HG03457 (cell line): ENCODE measurements around the gene ACADL.

Experiments used
- ATAC-seq: cut with Tn5 transposase; IDR thresholded peaks from one replicate; pipeline ENCODE4 v1.9.1; 2021; ENCODE audit warnings: moderate number of reproducible peaks; ENCODE audit not compliant: unreplicated experiment

Gene ACADL

GRCh38 chr2:210224941-210225672 is at the start of gene ACADL:
TSS of gene ACADL (minus strand) at chr2:210225447. CDS start at chr2:210225263, 184 bp downstream.
- ATAC-seq: no peak

- ATAC-seq: no peak
These were observed 46.1 kb upstream of the ACADL start for GRCh38 chr2:210271300-210271699.

GRCh38 chr2:210269148-210269547 is 43.9 kb upstream of the ACADL start:
- no peak for ATAC-seq

GRCh38 chr2:210268281-210268680 is 43.0 kb upstream of the ACADL start:
- no peak for ATAC-seq

GRCh38 chr2:210267698-210268097 is 42.5 kb upstream of the ACADL start:
- peak; percentile 75 for ATAC-seq

GRCh38 chr2:210264282-210264681 is 39.0 kb upstream of the ACADL start:
- ATAC-seq: no peak

GRCh38 chr2:210263841-210264240 is 38.6 kb upstream of the ACADL start:
- no peak for ATAC-seq

- ATAC-seq: no peak
These were observed 36.8 kb upstream of the ACADL start for GRCh38 chr2:210262036-210262435.

GRCh38 chr2:210259687-210260086 is 34.4 kb upstream of the ACADL start:
- no peak for ATAC-seq

- no peak for ATAC-seq
These were observed 27.7 kb upstream of the ACADL start for GRCh38 chr2:210252699-210253606.

GRCh38 chr2:210250622-210251021 is 25.4 kb upstream of the ACADL start:
- no peak for ATAC-seq

- no peak for ATAC-seq
These were observed 8.2 kb upstream of the ACADL start for GRCh38 chr2:210233487-210233886.

- ATAC-seq: no peak
These were observed 5.7 kb upstream of the ACADL start for GRCh38 chr2:210230984-210231383.

- ATAC-seq: no peak
These were observed 5.3 kb upstream of the ACADL start for GRCh38 chr2:210230518-210230917.

- no peak for ATAC-seq
These were observed 3.3 kb upstream of the ACADL start for GRCh38 chr2:210228586-210228985.

- no peak for ATAC-seq
These were observed 2.2 kb upstream of the ACADL start for GRCh38 chr2:210227290-210228088.

- ATAC-seq: no peak
These were observed 976 bp upstream of the ACADL start for GRCh38 chr2:210226223-210226622.

GRCh38 chr2:210224591-210224940 is 681 bp downstream of the ACADL start:
- no peak for ATAC-seq

GRCh38 chr2:210215120-210215519 is 10.1 kb downstream of the ACADL start:
- no peak for ATAC-seq

- no peak for ATAC-seq
These were observed 15.1 kb downstream of the ACADL start for GRCh38 chr2:210210185-210210584.

- no peak for ATAC-seq
These were observed 17.3 kb downstream of the ACADL start for GRCh38 chr2:210207929-210208328.
